Uterus (tissue), 4 donors: ENCODE data around the gene USP34. TPM values are rescaled to one million over a fixed set of nuclear protein-coding genes. Genes with fewer than 3 reads are reported as not detected.

Source experiments
- DNase-seq, 2 donors: peaks; one replicate each; pipeline ENCODE4 v3.0.0-alpha.2; 2019 to 2020
- H3K27ac ChIP-seq, 2 donors: fragments of 200-600 bp; sonication (generic); 1 replicate in 1 of 2; 2 replicates in 1 of 2; pipeline ENCODE4 v1.5.1; 2016 to 2018
- H3K27me3 ChIP-seq, 2 donors: fragments of 200-600 bp; sonication (generic); one replicate each; pipeline ENCODE4 v1.5.1; 2018 to 2019; ENCODE audit warnings: control low read depth in 1 of 2
- H3K36me3 ChIP-seq, 2 donors: fragments of 200-600 bp; sonication (generic); one replicate each; pipeline ENCODE4 v1.5.1; 2019; ENCODE audit warnings: control low read depth in 1 of 2
- H3K4me1 ChIP-seq, 2 donors: fragments of 200-600 bp; sonication (generic); one replicate each; pipeline ENCODE4 v1.5.1; 2018 to 2019; ENCODE audit warnings: control low read depth in 1 of 2
- H3K4me3 ChIP-seq, 2 donors: fragments of 200-600 bp; sonication (generic); 1 replicate in 1 of 2; 2 replicates in 1 of 2; pipeline ENCODE4 v1.5.1; 2018 to 2019; ENCODE audit warnings: mild to moderate bottlenecking in 1 of 2
- H3K9me3 ChIP-seq, 2 donors: fragments of 200-600 bp; sonication (generic); one replicate each; pipeline ENCODE4 v1.5.1; 2019; ENCODE audit warnings: control low read depth in 1 of 2
- CTCF ChIP-seq, 4 experiments: fragments of 200-600 bp in 2 of 4; fragments of 450-650 bp in 2 of 4; sonication (generic) in 2 of 4; IDR thresholded peaks; one replicate each; pipeline ENCODE4 v1.5.1; 2016 to 2019; ENCODE audit warnings: antibody characterized with exemption in 4 of 4, mild to moderate bottlenecking in 2 of 4, moderate library complexity in 1 of 4
- POLR2A ChIP-seq, 2 donors: fragments of 450-650 bp; IDR thresholded peaks; one replicate each; pipeline ENCODE4 v1.6.1; 2016; ENCODE audit warnings: antibody characterized with exemption in 2 of 2, mild to moderate bottlenecking in 1 of 2, moderate library complexity in 1 of 2
- intact Hi-C: fragments of 100-400 bp; cut with DNase I; formaldehyde crosslinking; loops from one replicate; pipeline ENCODE4 v1.15.1; 2023; ENCODE audit warnings: low total_unique reads
- total RNA-seq, 4 donors: library from RNA; depleted of rRNA in 3 of 4; stranded (reverse); fragments of >200 nt in 3 of 4; gene quantifications; one replicate each; pipeline versions ENCODE4 v1.1.0 to v1.2.4, GENCODE V29; 2014 to 2023
- donor health status: DM: yes; HTN: yes; CAD: no.

USP34 gene
- total RNA-seq, 4 donors from 2014 or later: 93.8 to 246 (median 184) TPM

- Histone ChIP-seq H3K27ac (no peak overlapping the region), H3K4me3 (no peak overlapping the region), H3K4me1 (no peaks in the 10 kb centered on the region), H3K9me3 (no peaks in the 10 kb centered on the region), H3K36me3 (no peaks in the 10 kb centered on the region), H3K27me3 (no peaks in the 10 kb centered on the region)
- TF ChIP-seq POLR2A (IDR thresholded peaks at IDR 0.05) (no peak), CTCF (IDR thresholded peaks at IDR 0.05) (no peak)
- no peak for DNase-seq
- intact Hi-C loops: no loop called here
These were observed 99.9 kb downstream of the USP34 start for GRCh38 chr2:61371027-61371426.

- H3K27ac ChIP-seq: no peak overlapping the region
- H3K9me3 ChIP-seq: no peaks in the 10 kb centered on the region
- H3K4me1 ChIP-seq: no peaks in the 10 kb centered on the region
- TF ChIP-seq POLR2A (IDR thresholded peaks at IDR 0.05) (no peak), CTCF (IDR thresholded peaks at IDR 0.05) (no peak)
- no peak for DNase-seq
- no peaks in the 10 kb centered on the region for H3K27me3 ChIP-seq
- intact Hi-C loops: no loop called here
- no peak overlapping the region for H3K4me3 ChIP-seq
- H3K36me3 ChIP-seq: no peaks in the 10 kb centered on the region
These were observed 101.9 kb downstream of the USP34 start for GRCh38 chr2:61368687-61369665.

GRCh38 chr2:61367177-61367576 is 103.7 kb downstream of the USP34 start:
- intact Hi-C loops: no loop called here
- Histone ChIP-seq H3K4me3 (no peak overlapping the region), H3K36me3 (no peaks in the 10 kb centered on the region), H3K4me1 (no peaks in the 10 kb centered on the region), H3K9me3 (no peaks in the 10 kb centered on the region), H3K27me3 (no peaks in the 10 kb centered on the region), H3K27ac (no peak overlapping the region)
- no peak for DNase-seq
- TF ChIP-seq CTCF (IDR thresholded peaks at IDR 0.05) (no peak), POLR2A (IDR thresholded peaks at IDR 0.05) (no peak)

- Histone ChIP-seq H3K27ac (no peak overlapping the region), H3K4me3 (no peak overlapping the region), H3K9me3 (no peaks in the 10 kb centered on the region), H3K27me3 (no peaks in the 10 kb centered on the region), H3K4me1 (no peaks in the 10 kb centered on the region), H3K36me3 (no peaks in the 10 kb centered on the region)
- no peak for DNase-seq
- TF ChIP-seq POLR2A (IDR thresholded peaks at IDR 0.05) (no peak), CTCF (IDR thresholded peaks at IDR 0.05) (no peak)
- intact Hi-C loops: no loop called here
These were observed 107.3 kb downstream of the USP34 start for GRCh38 chr2:61363580-61363979.

- no peaks in the 10 kb centered on the region for H3K27me3 ChIP-seq
- no peak for TF ChIP-seq CTCF (IDR thresholded peaks at IDR 0.05)
- no peak for TF ChIP-seq POLR2A (IDR thresholded peaks at IDR 0.05)
- intact Hi-C loops: no loop called here
- no peak overlapping the region for H3K27ac ChIP-seq
- DNase-seq: no peak
- H3K36me3 ChIP-seq: no peaks in the 10 kb centered on the region
- no peaks in the 10 kb centered on the region for H3K9me3 ChIP-seq
- no peaks in the 10 kb centered on the region for H3K4me1 ChIP-seq
- H3K4me3 ChIP-seq: no peak overlapping the region
These were observed 108.0 kb downstream of the USP34 start for GRCh38 chr2:61362873-61363272.
